K562 (cell line): ENCODE measurements around the gene SEC61A1. TPM values are rescaled to one million over a fixed set of nuclear protein-coding genes. Genes with fewer than 3 reads are reported as not detected.

ENCODE experiments used
- ATAC-seq: fragments of 200-7000 bp; cut with Tn5 transposase; 3 replicates; pipeline ENCODE4 v1.9.1; 2020; ENCODE audit warnings: moderate library complexity
- BruUV-seq: library from RNA; stranded (reverse); fragments of 400-500 nt; replicated peaks from 2 replicates; lab custom pipeline; 2021; lab: Mats Ljungman, UMichigan
- CTCF ChIA-PET: fragments of 300-600 bp; formaldehyde crosslinking; extraction: SDS; loops from one replicate; lab custom pipeline; 2021; ENCODE audit warnings: low intra/inter-chr PET ratio; lab: Yijun Ruan, JAX
- POLR2A ChIA-PET: fragments of 300-600, 350-650 bp; sonication (Branson Sonifier 250); formaldehyde crosslinking; extraction: SDS; loops from one replicate; lab custom pipeline; 2021; ENCODE audit warnings: antibody characterized with exemption, inconsistent platforms; lab: Yijun Ruan, JAX
- DNase-seq, 4 experiments: peaks; one replicate each; pipeline versions ENCODE4 v3.0.0 to v3.0.0-alpha.2; 2011 to 2018; ENCODE audit warnings: low spot score in 3 of 4, mixed read lengths in 3 of 4; ENCODE audit errors: extremely low read depth in 1 of 4
- FAIRE-seq: peaks from 2 replicates; lab custom pipeline; 2011; peaks lifted over from hg19 to GRCh38; lab: Jason Lieb, UNC
- H2AFZ ChIP-seq: 2 replicates; pipeline ENCODE4 v1.6.0; 2011; ENCODE audit warnings: low read depth, low read length, control low read depth, inconsistent platforms
- H3K27ac ChIP-seq: fragments of 200-600 bp; 3 replicates; pipeline ENCODE4 v1.8.0; 2011; ENCODE audit warnings: low read depth, mild to moderate bottlenecking, control low read depth, inconsistent platforms, low read length, moderate library complexity, mixed read lengths; ENCODE audit errors: extremely low read depth
- H3K27me3 ChIP-seq, 2 experiments: fragments of 300-600 bp in 1 of 2; 2 replicates in 1 of 2; 3 replicates in 1 of 2; pipeline versions ENCODE4 v1.6.0 to v1.8.0; 2011; ENCODE audit warnings: inconsistent platforms in 2 of 2, low read length in 2 of 2, mild to moderate bottlenecking in 1 of 2, mixed read lengths in 1 of 2, moderate library complexity in 1 of 2; ENCODE audit not compliant: control insufficient read depth in 2 of 2, insufficient read depth in 2 of 2
- H3K36me3 ChIP-seq: fragments of 300-600 bp; 3 replicates; pipeline ENCODE4 v1.8.0; 2011; ENCODE audit warnings: mild to moderate bottlenecking, low read length, inconsistent platforms; ENCODE audit not compliant: control insufficient read depth, insufficient read depth
- H3K4me1 ChIP-seq, 2 experiments: fragments of 200-600 bp in 1 of 2; replicated peaks in 1 of 2; 2 replicates in 1 of 2; 3 replicates in 1 of 2; pipeline versions ENCODE4 v1.5.1 to v1.8.0; 2011; ENCODE audit warnings: inconsistent platforms in 2 of 2, low read length in 2 of 2, mild to moderate bottlenecking in 1 of 2, mixed read lengths in 1 of 2, moderate library complexity in 1 of 2; ENCODE audit not compliant: control insufficient read depth in 2 of 2, insufficient read depth in 2 of 2
- H3K4me2 ChIP-seq: 2 replicates; pipeline ENCODE4 v1.6.1; 2011; ENCODE audit warnings: low read length, control low read depth, inconsistent platforms, mixed read lengths; ENCODE audit not compliant: insufficient read depth
- H3K4me3 ChIP-seq: fragments of 200-600 bp; sonication (generic), shearing (Covaris generic); 2 replicates; pipeline ENCODE4 v1.5.1; 2016; ENCODE audit warnings: control low read depth, inconsistent platforms
- H3K79me2 ChIP-seq: fragments of 200-600 bp; 3 replicates; pipeline ENCODE4 v1.8.0; 2011; ENCODE audit warnings: low read length, inconsistent platforms; ENCODE audit not compliant: control insufficient read depth, insufficient read depth
- H3K9ac ChIP-seq, 2 experiments: 2 replicates each; pipeline versions ENCODE4 v1.6.0 to v1.6.1; 2011; ENCODE audit warnings: low read depth in 2 of 2, low read length in 2 of 2, control low read depth in 1 of 2, inconsistent platforms in 1 of 2, mild to moderate bottlenecking in 1 of 2, mixed read lengths in 1 of 2; ENCODE audit not compliant: insufficient read depth in 1 of 2
- H3K9me1 ChIP-seq: one replicate; pipeline ENCODE4 v1.6.0; 2011; ENCODE audit warnings: inconsistent platforms, mild to moderate bottlenecking, low read length, moderate library complexity; ENCODE audit not compliant: control insufficient read depth, insufficient read depth
- H3K9me3 ChIP-seq: replicated peaks from 2 replicates; pipeline ENCODE4 v1.5.1; 2011; ENCODE audit warnings: low read depth, low read length, inconsistent platforms; ENCODE audit not compliant: control insufficient read depth, insufficient read depth
- H4K20me1 ChIP-seq: replicated peaks from 2 replicates; pipeline ENCODE4 v1.6.1; 2011; ENCODE audit warnings: low read length, inconsistent platforms, mixed read lengths; ENCODE audit not compliant: control insufficient read depth, insufficient read depth
- BMI1 ChIP-seq: fragments of 150-350 bp; IDR thresholded peaks from 2 replicates; pipeline ENCODE4 v1.6.1; 2014; ENCODE audit warnings: low read length
- FOXJ3 ChIP-seq: sonication (generic); formaldehyde crosslinking; IDR thresholded peaks from 2 replicates; pipeline ENCODE4 v1.4.0; 2020; ENCODE audit warnings: mild to moderate bottlenecking, missing genetic modification reagents
- HDAC1 ChIP-seq, 2 experiments: fragments of 450-650 bp; IDR thresholded peaks; 2 replicates each; pipeline ENCODE4 v1.6.1; 2016 to 2017; ENCODE audit warnings: inconsistent platforms in 1 of 2, mild to moderate bottlenecking in 1 of 2, moderate library complexity in 1 of 2
- KAT2B ChIP-seq: IDR thresholded peaks from one replicate; pipeline ENCODE4 v1.6.1; 2012; ENCODE audit warnings: low read depth, mild to moderate bottlenecking, control low read depth, inconsistent platforms, low read length, moderate library complexity
- LCOR ChIP-seq: sonication (generic); formaldehyde crosslinking; IDR thresholded peaks from 2 replicates; pipeline ENCODE4 v1.8.0; 2022; ENCODE audit warnings: mild to moderate bottlenecking, missing genetic modification reagents
- MXI1 ChIP-seq: IDR thresholded peaks from 2 replicates; pipeline ENCODE4 v1.6.1; 2011; ENCODE audit warnings: low read depth, mild to moderate bottlenecking, improper control_type of control experiment, low read length
- MYBL2 ChIP-seq, 2 experiments: fragments of 450-650 bp in 1 of 2; sonication (generic) in 1 of 2; formaldehyde crosslinking in 1 of 2; IDR thresholded peaks; 2 replicates each; pipeline versions ENCODE4 v1.6.1 to v1.8.1; 2017 to 2022; ENCODE audit warnings: borderline replicate concordance in 1 of 2, inconsistent platforms in 1 of 2, low read depth in 1 of 2, mild to moderate bottlenecking in 1 of 2, missing genetic modification reagents in 1 of 2, moderate library complexity in 1 of 2
- NR2C1 ChIP-seq, 2 experiments: fragments of 450-650 bp; IDR thresholded peaks; 2 replicates each; pipeline ENCODE4 v1.6.1; 2017; ENCODE audit warnings: mild to moderate bottlenecking in 2 of 2, antibody characterized with exemption in 1 of 2, inconsistent platforms in 1 of 2, missing compliant biosample characterization in 1 of 2, missing genetic modification characterization in 1 of 2
- RFX7 ChIP-seq: fragments of 250-450 bp; sonication (Bioruptor Pico); IDR thresholded peaks from 2 replicates; pipeline ENCODE4 v1.5.1; 2021; ENCODE audit warnings: mild to moderate bottlenecking
- SMARCB1 ChIP-seq: IDR thresholded peaks from 2 replicates; pipeline ENCODE4 v1.6.1; 2011; ENCODE audit warnings: improper control_type of control experiment, low read depth; ENCODE audit not compliant: insufficient read length
- STAT5B ChIP-seq: fragments of 250-450 bp; sonication (Bioruptor Pico); IDR thresholded peaks from 2 replicates; pipeline ENCODE4 v1.8.0; 2021; ENCODE audit warnings: mild to moderate bottlenecking, inconsistent platforms
- TGIF2 ChIP-seq: sonication (generic); formaldehyde crosslinking; IDR thresholded peaks from 2 replicates; pipeline ENCODE4 v1.8.1; 2022; ENCODE audit warnings: mild to moderate bottlenecking, missing genetic modification reagents, moderate library complexity
- ZBTB17 ChIP-seq: fragments of 450-650 bp; formaldehyde crosslinking; IDR thresholded peaks from 2 replicates; pipeline ENCODE4 v1.4.0; 2020; ENCODE audit warnings: mild to moderate bottlenecking
- ZFP36 ChIP-seq: fragments of 150-350 bp; IDR thresholded peaks from 2 replicates; pipeline ENCODE4 v1.6.1; 2018; ENCODE audit warnings: low read length, low read depth; ENCODE audit not compliant: partially characterized antibody
- ZNF239 ChIP-seq: fragments of 250-450 bp; sonication (Bioruptor Pico); IDR thresholded peaks from 2 replicates; pipeline ENCODE4 v1.4.0; 2020; ENCODE audit warnings: mild to moderate bottlenecking
- ZNF717 ChIP-seq: fragments of 250-450 bp; sonication (Bioruptor Pico); IDR thresholded peaks from 2 replicates; pipeline ENCODE4 v1.5.0; 2021
- WGBS: fragments of 100-300 bp; shearing (Covaris generic); methylation state at CpG from one replicate; pipeline ENCODE4 v1.1.6; 2016; ENCODE audit warnings: low coverage, mixed read lengths; ENCODE audit not compliant: insufficient coverage; ENCODE audit errors: missing lambda C conversion rate; 5-methylcytosine and 5-hydroxymethylcytosine counted together
- in situ Hi-C: fragments of 300-500 bp; cut with MboI; formaldehyde crosslinking; loops from 4 replicates; pipeline ENCODE4 v1.15.0; 2018; ENCODE audit warnings: inconsistent platforms, mixed read lengths
- intact Hi-C: fragments of 100-400 bp; cut with micrococcal nuclease; formaldehyde crosslinking; loops from 2 replicates; pipeline ENCODE4 v1.14.2; 2022
- polyA plus RNA-seq, 8 experiments: library from polyadenylated mRNA; depleted of rRNA in 4 of 8; stranded (reverse) in 5 of 8; unstranded in 3 of 8; fragments of >200 nt; fragmentation: Nextera tagmentation in 2 of 8; fragmentation: Illumina TruSeq in 1 of 8; extraction: Ambion mirVana in 2 of 8; extraction: Trizol in 1 of 8; gene quantifications; 2 replicates each; pipeline versions ENCODE4 v1.2.1 to v1.2.3, GENCODE V29; 2011 to 2014; ENCODE audit warnings: inconsistent platforms in 1 of 8, missing spikeins in 1 of 8
- total RNA-seq, 7 experiments: library from RNA; depleted of rRNA in 6 of 7; stranded (reverse); fragments of >200 nt in 6 of 7; fragmentation: Illumina TruSeq in 2 of 7; extraction: Trizol in 2 of 7; gene quantifications; 2 replicates each; pipeline versions ENCODE4 v1.2.1 to v1.2.3, GENCODE V29; 2011 to 2021; ENCODE audit warnings: low replicate concordance in 1 of 7
- TF ChIP-seq, protein P1 (sequence below): sonication (generic); formaldehyde crosslinking; IDR thresholded peaks from 2 replicates; pipeline ENCODE4 v1.9.0; 2022; ENCODE audit warnings: mild to moderate bottlenecking, missing genetic modification reagents
- TF ChIP-seq, protein P2 (sequence below): fragments of 250-450 bp; sonication (Bioruptor Pico); IDR thresholded peaks from 2 replicates; pipeline ENCODE4 v1.8.0; 2022; ENCODE audit warnings: inconsistent platforms
- TF ChIP-seq, protein P3 (sequence below): fragments of 450-650 bp; formaldehyde crosslinking; IDR thresholded peaks from 2 replicates; pipeline ENCODE4 v1.4.0; 2022; ENCODE audit warnings: missing genetic modification characterization
- TF ChIP-seq, protein P4 (sequence below): fragments of 450-650 bp; formaldehyde crosslinking; IDR thresholded peaks from 2 replicates; pipeline ENCODE4 v1.4.0; 2020; ENCODE audit warnings: mild to moderate bottlenecking, moderate library complexity

Gene SEC61A1
- total and polyA plus RNA-seq, 9 of the 15 experiments (the other 6 are each of a cell fraction or from before 2014, with no cell fraction given), result 1.9 to 140 (median 79.1) TPM

DNA sequence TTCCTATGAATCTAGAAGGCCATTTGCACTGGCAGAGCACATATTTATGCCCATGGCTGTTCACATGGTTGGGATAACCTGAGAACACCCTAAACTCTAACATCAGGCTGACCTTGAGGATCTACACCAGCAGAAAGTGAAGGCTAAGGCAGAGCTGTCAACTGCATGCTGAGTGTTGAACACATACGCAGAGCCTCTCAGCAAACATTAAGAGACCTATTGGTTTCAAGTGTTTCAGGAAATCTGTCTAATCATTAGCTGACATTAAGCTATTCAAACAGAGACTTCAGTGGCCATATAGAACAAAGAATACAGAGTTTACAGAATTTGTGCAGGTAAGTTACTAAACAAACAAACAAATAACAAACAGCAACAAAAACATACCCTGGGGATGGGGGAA lies 16.1 kb upstream of the SEC61A1 start:
- no peaks in the 10 kb centered on the region for H3K9me1 ChIP-seq
- ChIA-PET CTCF (no interaction called here), POLR2A (no interaction called here)
- no peak overlapping the region for H3K4me2 ChIP-seq
- H3K79me2 ChIP-seq, result no peaks in the 10 kb centered on the region
- BruUV-seq, result no TSS peak
- no peak for FAIRE-seq
- H3K36me3 ChIP-seq, result no peaks in the 10 kb centered on the region
- H3K4me3 ChIP-seq, result no peak overlapping the region
- DNase-seq, result no peak
- TF ChIP-seq ZNF717 (CRISPR knock-in tag) (no peak), FOXJ3 (CRISPR knock-in tag) (no peak), ZBTB17 (no peak), BMI1 (no peak), NR2C1 (IDR thresholded peaks at IDR 0.05) (no peak), NR2C1 (tag; IDR thresholded peaks at IDR 0.05) (no peak), RFX7 (no peak), MXI1 (no peak), MYBL2 (IDR thresholded peaks at IDR 0.05; ENCODE audit: low read depth) (no peak), MYBL2 (CRISPR knock-in tag; IDR thresholded peaks at IDR 0.05; ENCODE audit: borderline replicate concordance) (no peak), ZNF239 (CRISPR knock-in tag) (no peak), TGIF2 (CRISPR knock-in tag) (no peak), STAT5B (no peak), HDAC1 (IDR thresholded peaks at IDR 0.05) (no peak), ZFP36 (no peak), LCOR (CRISPR knock-in tag) (no peak), KAT2B (no peak), SMARCB1 (no peak)
- TF ChIP-seq, protein P1, sequence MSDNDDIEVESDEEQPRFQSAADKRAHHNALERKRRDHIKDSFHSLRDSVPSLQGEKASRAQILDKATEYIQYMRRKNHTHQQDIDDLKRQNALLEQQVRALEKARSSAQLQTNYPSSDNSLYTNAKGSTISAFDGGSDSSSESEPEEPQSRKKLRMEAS, result no peak
- TF ChIP-seq, protein P2, sequence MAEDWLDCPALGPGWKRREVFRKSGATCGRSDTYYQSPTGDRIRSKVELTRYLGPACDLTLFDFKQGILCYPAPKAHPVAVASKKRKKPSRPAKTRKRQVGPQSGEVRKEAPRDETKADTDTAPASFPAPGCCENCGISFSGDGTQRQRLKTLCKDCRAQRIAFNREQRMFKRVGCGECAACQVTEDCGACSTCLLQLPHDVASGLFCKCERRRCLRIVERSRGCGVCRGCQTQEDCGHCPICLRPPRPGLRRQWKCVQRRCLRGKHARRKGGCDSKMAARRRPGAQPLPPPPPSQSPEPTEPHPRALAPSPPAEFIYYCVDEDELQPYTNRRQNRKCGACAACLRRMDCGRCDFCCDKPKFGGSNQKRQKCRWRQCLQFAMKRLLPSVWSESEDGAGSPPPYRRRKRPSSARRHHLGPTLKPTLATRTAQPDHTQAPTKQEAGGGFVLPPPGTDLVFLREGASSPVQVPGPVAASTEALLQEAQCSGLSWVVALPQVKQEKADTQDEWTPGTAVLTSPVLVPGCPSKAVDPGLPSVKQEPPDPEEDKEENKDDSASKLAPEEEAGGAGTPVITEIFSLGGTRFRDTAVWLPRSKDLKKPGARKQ (CRISPR knock-in tag), result no peak
- TF ChIP-seq, protein P3, sequence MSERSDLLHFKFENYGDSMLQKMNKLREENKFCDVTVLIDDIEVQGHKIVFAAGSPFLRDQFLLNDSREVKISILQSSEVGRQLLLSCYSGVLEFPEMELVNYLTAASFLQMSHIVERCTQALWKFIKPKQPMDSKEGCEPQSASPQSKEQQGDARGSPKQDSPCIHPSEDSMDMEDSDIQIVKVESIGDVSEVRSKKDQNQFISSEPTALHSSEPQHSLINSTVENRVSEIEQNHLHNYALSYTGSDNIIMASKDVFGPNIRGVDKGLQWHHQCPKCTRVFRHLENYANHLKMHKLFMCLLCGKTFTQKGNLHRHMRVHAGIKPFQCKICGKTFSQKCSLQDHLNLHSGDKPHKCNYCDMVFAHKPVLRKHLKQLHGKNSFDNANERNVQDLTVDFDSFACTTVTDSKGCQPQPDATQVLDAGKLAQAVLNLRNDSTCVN (CRISPR knock-in tag), result no peak
- TF ChIP-seq, protein P4, sequence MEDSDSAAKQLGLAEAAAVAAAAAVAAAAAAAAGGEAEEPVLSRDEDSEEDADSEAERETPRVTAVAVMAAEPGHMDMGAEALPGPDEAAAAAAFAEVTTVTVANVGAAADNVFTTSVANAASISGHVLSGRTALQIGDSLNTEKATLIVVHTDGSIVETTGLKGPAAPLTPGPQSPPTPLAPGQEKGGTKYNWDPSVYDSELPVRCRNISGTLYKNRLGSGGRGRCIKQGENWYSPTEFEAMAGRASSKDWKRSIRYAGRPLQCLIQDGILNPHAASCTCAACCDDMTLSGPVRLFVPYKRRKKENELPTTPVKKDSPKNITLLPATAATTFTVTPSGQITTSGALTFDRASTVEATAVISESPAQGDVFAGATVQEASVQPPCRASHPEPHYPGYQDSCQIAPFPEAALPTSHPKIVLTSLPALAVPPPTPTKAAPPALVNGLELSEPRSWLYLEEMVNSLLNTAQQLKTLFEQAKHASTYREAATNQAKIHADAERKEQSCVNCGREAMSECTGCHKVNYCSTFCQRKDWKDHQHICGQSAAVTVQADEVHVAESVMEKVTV, result no peak
- no peak for ATAC-seq
- H3K4me1 ChIP-seq, result no peaks in the 10 kb centered on the region
- WGBS, result 10% methylated on average over 1 of the region's 1 CpG
- peaks cover 3 to 9% of the 10 kb centered on the region in 2 experiments; a peak in 4 of 5 replicates for H3K27me3 ChIP-seq
- H3K27ac ChIP-seq, result no peak overlapping the region
- no peaks in the 10 kb centered on the region for H3K9me3 ChIP-seq
- H2AFZ ChIP-seq, result no peak overlapping the region
- intact Hi-C loops (no loop called here), in situ Hi-C loops (no loop called here)
- no peak overlapping the region for H3K9ac ChIP-seq
- no peaks in the 10 kb centered on the region for H4K20me1 ChIP-seq
